WI38 (cell line): ENCODE results near the gene PLXNC1.
"Not testable (repeated sequence)": the region's sequence is repeated elsewhere in the genome, so short reads cannot be mapped to it uniquely, and the experiment has no call there.

Source experiments
- H3K4me3 ChIP-seq: 2 replicates; pipeline ENCODE4 v1.5.1; 2011; ENCODE audit warnings: low read depth, mild to moderate bottlenecking, control low read depth, low read length
- TF ChIP-seq, protein P1 (sequence below): IDR thresholded peaks from 2 replicates; pipeline ENCODE4 v1.5.1; 2012; ENCODE audit warnings: low read depth, mild to moderate bottlenecking, control low read depth, low read length

The PLXNC1 gene

GRCh38 chr12:94305130-94305957, 157.0 kb downstream of the PLXNC1 start:
- H3K4me3 ChIP-seq = no peak overlapping the region
- TF ChIP-seq, protein P1, sequence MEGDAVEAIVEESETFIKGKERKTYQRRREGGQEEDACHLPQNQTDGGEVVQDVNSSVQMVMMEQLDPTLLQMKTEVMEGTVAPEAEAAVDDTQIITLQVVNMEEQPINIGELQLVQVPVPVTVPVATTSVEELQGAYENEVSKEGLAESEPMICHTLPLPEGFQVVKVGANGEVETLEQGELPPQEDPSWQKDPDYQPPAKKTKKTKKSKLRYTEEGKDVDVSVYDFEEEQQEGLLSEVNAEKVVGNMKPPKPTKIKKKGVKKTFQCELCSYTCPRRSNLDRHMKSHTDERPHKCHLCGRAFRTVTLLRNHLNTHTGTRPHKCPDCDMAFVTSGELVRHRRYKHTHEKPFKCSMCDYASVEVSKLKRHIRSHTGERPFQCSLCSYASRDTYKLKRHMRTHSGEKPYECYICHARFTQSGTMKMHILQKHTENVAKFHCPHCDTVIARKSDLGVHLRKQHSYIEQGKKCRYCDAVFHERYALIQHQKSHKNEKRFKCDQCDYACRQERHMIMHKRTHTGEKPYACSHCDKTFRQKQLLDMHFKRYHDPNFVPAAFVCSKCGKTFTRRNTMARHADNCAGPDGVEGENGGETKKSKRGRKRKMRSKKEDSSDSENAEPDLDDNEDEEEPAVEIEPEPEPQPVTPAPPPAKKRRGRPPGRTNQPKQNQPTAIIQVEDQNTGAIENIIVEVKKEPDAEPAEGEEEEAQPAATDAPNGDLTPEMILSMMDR = no peak

GRCh38 chr12:94308612-94309011, 160.2 kb downstream of the PLXNC1 start:
- TF ChIP-seq, protein P1 = no peak
- H3K4me3 ChIP-seq = no peak overlapping the region

- TF ChIP-seq, protein P1 = no peak
- no peak overlapping the region for H3K4me3 ChIP-seq
Measured at GRCh38 chr12:94309373-94309772, 161.0 kb downstream of the PLXNC1 start.

- H3K4me3 ChIP-seq = no peak overlapping the region
- TF ChIP-seq, protein P1 = no peak
Measured at GRCh38 chr12:94312378-94312777, 164.0 kb downstream of the PLXNC1 start.

- H3K4me3 ChIP-seq = not testable (repeated sequence)
Measured at GRCh38 chr12:94316600-94316999, 168.2 kb downstream of the PLXNC1 start.

DNA sequence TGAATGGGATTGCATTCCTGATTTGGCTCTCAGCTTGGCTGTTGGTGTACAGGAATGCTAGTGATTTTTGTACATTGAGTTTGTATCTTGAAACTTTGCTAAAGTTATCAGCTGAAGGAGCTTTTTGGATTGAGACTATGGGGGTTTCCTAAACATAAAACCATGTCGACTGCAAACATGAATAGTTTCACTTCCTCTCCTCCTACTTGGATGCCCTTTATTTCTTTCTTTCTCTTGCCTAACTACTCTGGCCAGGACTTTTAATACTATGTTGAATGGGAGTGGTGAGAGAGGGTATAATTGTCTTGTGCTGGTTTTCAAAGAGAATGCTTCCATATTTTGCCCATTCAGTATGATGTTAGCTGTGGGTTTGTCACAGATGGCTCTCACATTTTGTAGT, 169.8 kb downstream of the PLXNC1 start:
- TF ChIP-seq, protein P1 = no peak

GRCh38 chr12:94320109-94320508, 171.7 kb downstream of the PLXNC1 start:
- TF ChIP-seq, protein P1 = no peak
- H3K4me3 ChIP-seq = no peak overlapping the region

More for the DNA sequence above, 169.8 kb downstream of the PLXNC1 start:
- no peak overlapping the region for H3K4me3 ChIP-seq

- TF ChIP-seq, protein P1 = no peak
- H3K4me3 ChIP-seq = no peak overlapping the region
Measured at GRCh38 chr12:94322346-94322745, 174.0 kb downstream of the PLXNC1 start.
